ENCODE results near the gene RELA. TPM values are rescaled to one million over a fixed set of nuclear protein-coding genes. Genes with fewer than 3 reads are reported as not detected.
"Not testable (repeated sequence)": the region's sequence is repeated elsewhere in the genome, so short reads cannot be mapped to it uniquely, and the experiment has no call there.

Gene RELA
- total RNA-seq, 1 experiment from 2014 or later: 35.1 TPM

DNA sequence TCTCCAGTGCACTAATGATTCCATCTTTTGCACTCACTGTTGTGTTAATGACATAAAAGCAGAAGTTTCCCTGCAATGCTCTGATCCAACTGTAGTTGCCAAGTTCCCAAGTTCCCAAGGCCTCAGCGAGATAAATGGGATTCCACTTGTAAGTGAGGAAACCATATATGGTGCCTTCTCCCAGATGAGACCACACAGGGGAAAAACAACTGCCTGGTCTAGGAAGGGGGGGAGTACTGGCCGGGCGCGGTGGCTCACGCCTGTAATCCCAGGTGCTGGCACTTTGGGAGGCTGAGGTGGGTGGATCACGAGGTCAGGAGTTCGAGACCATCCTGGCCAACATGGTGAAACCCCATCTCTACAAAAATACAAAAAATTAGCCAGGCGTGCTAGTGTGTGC lies 23.3 kb upstream of the RELA start (continued):
- TF ChIP-seq, protein P1, sequence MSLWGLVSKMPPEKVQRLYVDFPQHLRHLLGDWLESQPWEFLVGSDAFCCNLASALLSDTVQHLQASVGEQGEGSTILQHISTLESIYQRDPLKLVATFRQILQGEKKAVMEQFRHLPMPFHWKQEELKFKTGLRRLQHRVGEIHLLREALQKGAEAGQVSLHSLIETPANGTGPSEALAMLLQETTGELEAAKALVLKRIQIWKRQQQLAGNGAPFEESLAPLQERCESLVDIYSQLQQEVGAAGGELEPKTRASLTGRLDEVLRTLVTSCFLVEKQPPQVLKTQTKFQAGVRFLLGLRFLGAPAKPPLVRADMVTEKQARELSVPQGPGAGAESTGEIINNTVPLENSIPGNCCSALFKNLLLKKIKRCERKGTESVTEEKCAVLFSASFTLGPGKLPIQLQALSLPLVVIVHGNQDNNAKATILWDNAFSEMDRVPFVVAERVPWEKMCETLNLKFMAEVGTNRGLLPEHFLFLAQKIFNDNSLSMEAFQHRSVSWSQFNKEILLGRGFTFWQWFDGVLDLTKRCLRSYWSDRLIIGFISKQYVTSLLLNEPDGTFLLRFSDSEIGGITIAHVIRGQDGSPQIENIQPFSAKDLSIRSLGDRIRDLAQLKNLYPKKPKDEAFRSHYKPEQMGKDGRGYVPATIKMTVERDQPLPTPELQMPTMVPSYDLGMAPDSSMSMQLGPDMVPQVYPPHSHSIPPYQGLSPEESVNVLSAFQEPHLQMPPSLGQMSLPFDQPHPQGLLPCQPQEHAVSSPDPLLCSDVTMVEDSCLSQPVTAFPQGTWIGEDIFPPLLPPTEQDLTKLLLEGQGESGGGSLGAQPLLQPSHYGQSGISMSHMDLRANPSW (CRISPR knock-in tag; conservative IDR thresholded peaks at IDR 0.05; ENCODE audit: low read depth): no peak
- TF ChIP-seq, protein P2, sequence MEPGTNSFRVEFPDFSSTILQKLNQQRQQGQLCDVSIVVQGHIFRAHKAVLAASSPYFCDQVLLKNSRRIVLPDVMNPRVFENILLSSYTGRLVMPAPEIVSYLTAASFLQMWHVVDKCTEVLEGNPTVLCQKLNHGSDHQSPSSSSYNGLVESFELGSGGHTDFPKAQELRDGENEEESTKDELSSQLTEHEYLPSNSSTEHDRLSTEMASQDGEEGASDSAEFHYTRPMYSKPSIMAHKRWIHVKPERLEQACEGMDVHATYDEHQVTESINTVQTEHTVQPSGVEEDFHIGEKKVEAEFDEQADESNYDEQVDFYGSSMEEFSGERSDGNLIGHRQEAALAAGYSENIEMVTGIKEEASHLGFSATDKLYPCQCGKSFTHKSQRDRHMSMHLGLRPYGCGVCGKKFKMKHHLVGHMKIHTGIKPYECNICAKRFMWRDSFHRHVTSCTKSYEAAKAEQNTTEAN (CRISPR knock-in tag; IDR thresholded peaks at IDR 0.05): no peak
- no peak for TF ChIP-seq TEAD1 (CRISPR knock-in tag; IDR thresholded peaks at IDR 0.05)

- H3K4me1 Mint-ChIP-seq; CTCF ChIA-PET; POLR2A ChIA-PET; H3K9me3 Mint-ChIP-seq; H3K27me3 Mint-ChIP-seq (ENCODE audit: low read depth); H3K36me3 Mint-ChIP-seq; H3K27ac Mint-ChIP-seq; DNase-seq (ENCODE audit: low spot score); H3K4me3 Mint-ChIP-seq; ATAC-seq: not testable (repeated sequence)
Observed at GRCh38 chr11:65683480-65683879, 20.8 kb upstream of the RELA start.

DNA sequence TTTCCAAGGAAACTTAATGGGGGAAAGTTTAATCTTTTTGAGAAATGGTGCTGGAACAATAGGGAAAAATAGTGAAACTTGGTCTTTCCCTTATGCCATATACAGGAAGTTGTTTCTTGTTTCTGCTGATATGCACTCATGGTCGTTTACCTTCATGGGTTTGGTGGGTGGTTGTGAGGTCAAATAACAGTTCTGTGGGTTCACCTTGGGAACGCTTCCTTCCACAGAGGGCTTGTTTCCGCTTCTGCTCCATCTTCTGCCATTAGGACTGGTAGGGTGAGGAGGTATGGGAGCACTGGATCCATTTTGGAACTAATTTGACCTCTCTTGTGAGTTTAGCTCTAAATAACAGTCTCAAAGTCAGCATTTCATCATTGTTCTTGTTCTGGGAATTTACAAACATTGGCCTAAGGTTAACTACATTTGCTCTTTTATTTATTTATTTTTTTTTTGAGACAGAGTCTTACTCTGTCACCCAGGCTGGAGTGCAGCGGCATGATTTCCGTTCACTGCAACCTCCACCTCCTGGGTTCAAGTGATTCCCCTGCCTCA lies 17.6 kb upstream of the RELA start:
- ATAC-seq (no peak), DNase-seq (ENCODE audit: low spot score) (no peak)
- no peaks in the 10 kb centered on the region for H3K9me3 Mint-ChIP-seq
- H3K27me3 Mint-ChIP-seq (ENCODE audit: low read depth): peaks cover 9% of the 10 kb centered on the region; the same call in 1 of the 2 replicates
- TF ChIP-seq CDX4 (CRISPR knock-in tag; IDR thresholded peaks at IDR 0.05; ENCODE audit: borderline replicate concordance) (no peak), ZNF416 (CRISPR knock-in tag; IDR thresholded peaks at IDR 0.05) (no peak), FOXK1 (CRISPR knock-in tag; IDR thresholded peaks at IDR 0.05) (no peak), FOXP1 (CRISPR knock-in tag; IDR thresholded peaks at IDR 0.05; ENCODE audit: borderline replicate concordance) (no peak), MXD4 (CRISPR knock-in tag; IDR thresholded peaks at IDR 0.05; ENCODE audit: borderline replicate concordance) (no peak)
- TF ChIP-seq, protein P3, sequence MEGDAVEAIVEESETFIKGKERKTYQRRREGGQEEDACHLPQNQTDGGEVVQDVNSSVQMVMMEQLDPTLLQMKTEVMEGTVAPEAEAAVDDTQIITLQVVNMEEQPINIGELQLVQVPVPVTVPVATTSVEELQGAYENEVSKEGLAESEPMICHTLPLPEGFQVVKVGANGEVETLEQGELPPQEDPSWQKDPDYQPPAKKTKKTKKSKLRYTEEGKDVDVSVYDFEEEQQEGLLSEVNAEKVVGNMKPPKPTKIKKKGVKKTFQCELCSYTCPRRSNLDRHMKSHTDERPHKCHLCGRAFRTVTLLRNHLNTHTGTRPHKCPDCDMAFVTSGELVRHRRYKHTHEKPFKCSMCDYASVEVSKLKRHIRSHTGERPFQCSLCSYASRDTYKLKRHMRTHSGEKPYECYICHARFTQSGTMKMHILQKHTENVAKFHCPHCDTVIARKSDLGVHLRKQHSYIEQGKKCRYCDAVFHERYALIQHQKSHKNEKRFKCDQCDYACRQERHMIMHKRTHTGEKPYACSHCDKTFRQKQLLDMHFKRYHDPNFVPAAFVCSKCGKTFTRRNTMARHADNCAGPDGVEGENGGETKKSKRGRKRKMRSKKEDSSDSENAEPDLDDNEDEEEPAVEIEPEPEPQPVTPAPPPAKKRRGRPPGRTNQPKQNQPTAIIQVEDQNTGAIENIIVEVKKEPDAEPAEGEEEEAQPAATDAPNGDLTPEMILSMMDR (IDR thresholded peaks at IDR 0.05): no peak
- TF ChIP-seq, protein P4, sequence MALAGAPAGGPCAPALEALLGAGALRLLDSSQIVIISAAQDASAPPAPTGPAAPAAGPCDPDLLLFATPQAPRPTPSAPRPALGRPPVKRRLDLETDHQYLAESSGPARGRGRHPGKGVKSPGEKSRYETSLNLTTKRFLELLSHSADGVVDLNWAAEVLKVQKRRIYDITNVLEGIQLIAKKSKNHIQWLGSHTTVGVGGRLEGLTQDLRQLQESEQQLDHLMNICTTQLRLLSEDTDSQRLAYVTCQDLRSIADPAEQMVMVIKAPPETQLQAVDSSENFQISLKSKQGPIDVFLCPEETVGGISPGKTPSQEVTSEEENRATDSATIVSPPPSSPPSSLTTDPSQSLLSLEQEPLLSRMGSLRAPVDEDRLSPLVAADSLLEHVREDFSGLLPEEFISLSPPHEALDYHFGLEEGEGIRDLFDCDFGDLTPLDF (CRISPR knock-in tag; IDR thresholded peaks at IDR 0.05): no peak
- TF ChIP-seq, protein P5, sequence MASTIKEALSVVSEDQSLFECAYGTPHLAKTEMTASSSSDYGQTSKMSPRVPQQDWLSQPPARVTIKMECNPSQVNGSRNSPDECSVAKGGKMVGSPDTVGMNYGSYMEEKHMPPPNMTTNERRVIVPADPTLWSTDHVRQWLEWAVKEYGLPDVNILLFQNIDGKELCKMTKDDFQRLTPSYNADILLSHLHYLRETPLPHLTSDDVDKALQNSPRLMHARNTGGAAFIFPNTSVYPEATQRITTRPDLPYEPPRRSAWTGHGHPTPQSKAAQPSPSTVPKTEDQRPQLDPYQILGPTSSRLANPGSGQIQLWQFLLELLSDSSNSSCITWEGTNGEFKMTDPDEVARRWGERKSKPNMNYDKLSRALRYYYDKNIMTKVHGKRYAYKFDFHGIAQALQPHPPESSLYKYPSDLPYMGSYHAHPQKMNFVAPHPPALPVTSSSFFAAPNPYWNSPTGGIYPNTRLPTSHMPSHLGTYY (CRISPR knock-in tag; IDR thresholded peaks at IDR 0.05): no peak
- TF ChIP-seq, protein P6, sequence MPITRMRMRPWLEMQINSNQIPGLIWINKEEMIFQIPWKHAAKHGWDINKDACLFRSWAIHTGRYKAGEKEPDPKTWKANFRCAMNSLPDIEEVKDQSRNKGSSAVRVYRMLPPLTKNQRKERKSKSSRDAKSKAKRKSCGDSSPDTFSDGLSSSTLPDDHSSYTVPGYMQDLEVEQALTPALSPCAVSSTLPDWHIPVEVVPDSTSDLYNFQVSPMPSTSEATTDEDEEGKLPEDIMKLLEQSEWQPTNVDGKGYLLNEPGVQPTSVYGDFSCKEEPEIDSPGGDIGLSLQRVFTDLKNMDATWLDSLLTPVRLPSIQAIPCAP (CRISPR knock-in tag; IDR thresholded peaks at IDR 0.05): no peak
- H3K4me3 Mint-ChIP-seq: no peak overlapping the region
- no peak overlapping the region for H3K27ac Mint-ChIP-seq
- CTCF ChIA-PET: interaction anchor here (0.6 to 0.8 kb wide), 2 partner anchors 17 to 110 kb away, joined by 3 to 6 read pairs; no protein-coding TSS in a partner anchor
- no peaks in the 10 kb centered on the region for H3K36me3 Mint-ChIP-seq
- no peaks in the 10 kb centered on the region for H3K4me1 Mint-ChIP-seq
- POLR2A ChIA-PET: no interaction called here

Measured in WTC11 (cell line).